Raji (cell line): ENCODE measurements around the gene SH3BGRL3.

ENCODE experiments used
- POLR2A ChIP-seq: IDR thresholded peaks from 2 replicates; pipeline ENCODE4 v1.6.1; 2011; ENCODE audit warnings: low read depth, low read length, control low read depth; ENCODE audit not compliant: insufficient read depth

Gene SH3BGRL3

GRCh38 chr1:26284597-26285347 is 4.9 kb downstream of the SH3BGRL3 start:
- TF ChIP-seq POLR2A: no peak

GRCh38 chr1:26285366-26286063 is 5.6 kb downstream of the SH3BGRL3 start:
- TF ChIP-seq POLR2A: no peak

GRCh38 chr1:26286064-26286416 is 6.2 kb downstream of the SH3BGRL3 start:
- no peak for TF ChIP-seq POLR2A

GRCh38 chr1:26287033-26287711 is 7.3 kb downstream of the SH3BGRL3 start:
- no peak for TF ChIP-seq POLR2A

- TF ChIP-seq POLR2A: no peak
Observed at GRCh38 chr1:26287811-26288210, 7.9 kb downstream of the SH3BGRL3 start.

GRCh38 chr1:26288311-26288941 is 8.5 kb downstream of the SH3BGRL3 start:
- TF ChIP-seq POLR2A: no peak

- no peak for TF ChIP-seq POLR2A
Observed at GRCh38 chr1:26289158-26290059, 9.5 kb downstream of the SH3BGRL3 start.

- TF ChIP-seq POLR2A: no peak
Observed at GRCh38 chr1:26290122-26290881, 10.4 kb downstream of the SH3BGRL3 start.

- TF ChIP-seq POLR2A: no peak
Observed at GRCh38 chr1:26290882-26291261, 11.0 kb downstream of the SH3BGRL3 start.

GRCh38 chr1:26291433-26291832 is 11.5 kb downstream of the SH3BGRL3 start:
- TF ChIP-seq POLR2A: no peak

- no peak for TF ChIP-seq POLR2A
Observed at GRCh38 chr1:26291939-26292338, 12.1 kb downstream of the SH3BGRL3 start.

GRCh38 chr1:26293911-26294463 is 14.1 kb downstream of the SH3BGRL3 start:
- no peak for TF ChIP-seq POLR2A
